Measurements from ENCODE around the gene ARL4D. TPM values are rescaled to one million over a fixed set of nuclear protein-coding genes. Genes with fewer than 3 reads are reported as not detected.
"Not testable (repeated sequence)": the region's sequence is repeated elsewhere in the genome, so short reads cannot be mapped to it uniquely, and the experiment has no call there.

The ARL4D gene
- polyA plus RNA-seq, 3 donors, result 8.4 to 10.7 (median 9.7) TPM

DNA sequence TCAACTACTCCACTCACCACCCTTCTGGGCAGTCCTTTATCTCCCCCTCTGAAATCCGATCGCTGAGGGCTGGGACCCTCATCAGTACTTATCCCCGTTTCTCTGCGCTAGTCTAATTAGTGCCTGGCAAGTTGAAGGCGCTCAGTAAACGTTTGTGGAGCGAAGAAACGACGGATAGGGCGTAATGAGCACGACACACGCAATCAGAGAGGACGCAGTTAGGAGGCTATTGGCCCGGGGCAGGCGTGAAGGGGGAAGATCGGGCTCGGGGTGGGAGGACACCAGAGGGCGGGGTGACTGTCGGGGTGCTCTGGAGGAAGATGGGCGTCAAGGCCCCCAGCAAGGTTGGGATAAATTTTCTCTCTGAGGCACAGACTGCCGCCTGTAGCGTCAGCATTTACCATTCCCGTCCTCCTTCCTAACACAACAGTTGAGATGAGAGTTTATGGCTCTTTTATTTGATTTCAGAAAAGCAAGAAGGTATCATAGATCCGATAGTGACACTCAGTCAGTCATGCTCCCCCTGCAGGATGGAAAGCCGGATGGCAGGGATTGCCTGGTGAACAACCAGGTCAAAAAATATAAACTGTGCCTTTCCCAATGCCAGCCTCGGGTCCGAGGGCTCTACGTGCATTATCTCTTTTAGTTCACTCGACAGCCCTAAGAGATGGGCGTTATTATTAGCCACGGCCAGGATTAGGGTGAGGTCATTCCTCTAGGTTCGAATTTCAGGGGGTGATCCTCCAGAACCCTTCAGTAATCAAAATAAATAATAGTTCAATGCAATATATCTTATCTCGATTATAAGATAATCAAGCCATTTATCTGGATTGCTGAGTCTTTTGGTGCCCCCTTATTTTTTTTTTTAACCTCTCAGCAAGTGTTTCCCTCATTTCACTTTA, 9.5 kb upstream of the ARL4D start:
- peak; percentile 80 for DNase-seq

DNA sequence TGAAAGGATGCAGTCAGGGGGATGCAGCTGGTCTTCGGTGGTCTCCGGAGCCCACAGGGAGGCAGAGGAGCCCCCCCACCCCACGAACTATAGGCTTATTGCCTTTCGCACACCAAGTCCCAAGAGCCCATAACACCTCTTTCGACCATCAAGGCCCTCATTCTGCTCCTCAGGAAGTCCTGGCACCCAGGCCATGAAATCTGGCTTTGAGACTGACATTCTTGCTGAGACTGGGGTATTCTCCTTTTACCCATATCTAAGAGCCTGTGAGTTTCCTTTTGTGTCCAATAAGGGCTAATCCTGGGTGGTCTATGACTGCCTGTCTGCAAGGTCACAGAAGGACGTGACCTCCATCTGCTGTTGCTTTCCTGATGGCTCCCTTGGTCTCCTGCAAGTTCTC, 6.4 kb upstream of the ARL4D start:
- DNase-seq, result no peak

DNA sequence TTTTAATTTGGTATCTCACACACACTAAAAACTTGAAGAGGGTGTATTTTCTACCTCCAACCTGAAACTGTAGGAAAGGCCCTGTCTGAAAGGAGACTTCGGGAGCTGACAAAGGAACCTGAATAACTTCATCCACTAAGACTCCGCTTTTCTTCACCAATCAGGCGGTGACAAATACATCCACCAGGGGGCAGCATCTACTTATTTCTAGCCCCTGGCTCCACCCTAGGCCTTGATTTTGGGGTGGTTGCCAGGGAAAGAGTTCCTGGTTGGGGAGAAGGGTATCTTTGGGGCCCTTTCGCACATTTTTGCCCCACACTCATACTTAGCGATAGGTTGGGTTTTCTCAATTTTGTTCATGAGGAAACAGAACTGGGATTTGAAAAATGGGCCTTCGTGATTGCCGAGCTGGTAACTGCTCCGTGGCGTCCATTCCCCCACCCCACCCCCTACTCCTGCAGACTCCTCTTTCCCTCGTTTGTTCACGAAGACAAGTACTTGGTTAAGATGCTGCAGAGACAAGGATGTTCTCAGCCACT, 4.8 kb upstream of the ARL4D start:
- DNase-seq, result peak; percentile 91

DNA sequence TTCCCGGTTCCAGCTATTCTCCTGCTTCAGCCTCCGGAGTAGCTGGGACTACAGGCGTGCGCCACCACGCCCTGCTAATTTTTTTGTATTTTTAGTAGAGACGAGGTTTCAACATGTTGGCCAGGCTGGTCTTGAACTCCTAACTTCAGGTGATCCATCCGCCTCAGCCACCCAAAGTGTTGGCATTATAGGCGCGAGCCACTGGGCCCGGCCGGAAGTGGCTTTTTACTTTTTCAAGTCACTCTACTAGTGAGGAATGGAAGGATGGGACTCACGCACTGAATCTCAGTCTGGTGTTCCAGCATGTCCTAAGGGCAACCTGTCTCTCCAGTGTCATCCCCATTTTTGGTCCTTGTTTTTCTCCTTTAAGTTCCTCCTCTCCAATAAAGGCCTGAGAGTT, 4.1 kb upstream of the ARL4D start:
- DNase-seq, result not testable (repeated sequence)

DNA sequence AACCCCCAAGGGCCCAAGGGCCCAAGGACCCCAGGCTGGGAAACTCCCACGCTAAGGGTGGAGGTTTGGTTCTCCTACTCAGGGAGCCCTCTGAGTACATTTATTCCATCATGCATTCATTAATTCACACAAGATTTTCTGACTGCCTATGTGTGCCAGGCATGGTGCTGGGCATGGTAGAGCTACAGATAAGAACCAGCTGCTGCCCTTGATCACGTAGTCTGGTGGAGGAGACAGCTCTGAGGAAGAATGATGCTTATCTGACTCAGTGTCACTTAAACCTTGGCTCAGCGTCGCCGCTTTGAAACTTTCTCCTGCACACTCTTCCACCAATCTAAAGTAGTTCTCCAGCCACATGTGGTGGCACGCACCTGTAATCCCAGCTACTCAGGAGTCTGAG, 3.6 kb upstream of the ARL4D start:
- DNase-seq, result no peak

DNA sequence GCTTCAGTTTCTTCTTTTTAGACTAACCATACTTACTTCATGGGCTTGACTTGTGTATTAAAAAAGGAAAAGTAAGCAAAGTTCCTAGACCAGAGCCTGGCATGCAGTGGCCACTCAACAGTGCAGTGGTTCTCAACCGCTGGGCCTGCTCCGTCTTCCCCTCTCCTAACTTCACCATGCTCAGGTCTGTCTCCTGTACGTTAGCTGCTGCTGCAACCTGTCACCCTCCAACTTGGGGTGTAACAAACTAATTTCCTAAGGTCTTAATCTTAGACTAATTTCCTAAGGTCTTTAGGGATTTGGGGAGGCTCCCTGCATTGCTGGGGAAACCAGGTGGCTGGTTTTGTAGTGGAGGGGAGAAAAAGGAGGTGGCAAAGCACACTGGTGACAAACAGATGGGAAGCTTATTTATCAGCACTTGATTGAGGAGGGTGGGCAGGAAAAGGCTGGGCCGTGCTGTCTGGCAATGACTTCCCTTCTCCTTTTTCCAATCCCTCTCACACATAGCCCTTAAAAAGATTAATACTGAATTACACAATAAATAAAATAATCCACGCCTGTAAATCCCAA, 2.2 kb upstream of the ARL4D start:
- DNase-seq, result no peak

DNA sequence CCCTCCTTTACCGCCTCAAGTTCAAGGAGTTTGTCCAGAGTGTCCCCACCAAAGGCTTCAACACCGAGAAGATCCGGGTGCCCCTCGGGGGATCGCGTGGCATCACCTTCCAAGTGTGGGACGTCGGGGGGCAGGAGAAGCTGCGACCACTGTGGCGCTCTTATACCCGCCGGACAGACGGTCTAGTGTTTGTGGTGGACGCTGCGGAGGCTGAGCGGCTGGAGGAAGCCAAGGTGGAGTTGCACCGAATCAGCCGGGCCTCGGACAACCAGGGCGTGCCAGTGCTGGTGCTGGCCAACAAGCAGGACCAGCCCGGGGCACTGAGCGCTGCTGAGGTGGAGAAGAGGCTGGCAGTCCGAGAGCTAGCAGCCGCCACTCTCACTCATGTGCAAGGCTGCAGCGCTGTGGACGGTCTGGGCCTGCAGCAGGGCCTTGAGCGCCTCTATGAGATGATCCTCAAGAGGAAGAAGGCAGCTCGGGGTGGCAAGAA, 1.1 kb downstream of the ARL4D start:
- no peak for DNase-seq

DNA sequence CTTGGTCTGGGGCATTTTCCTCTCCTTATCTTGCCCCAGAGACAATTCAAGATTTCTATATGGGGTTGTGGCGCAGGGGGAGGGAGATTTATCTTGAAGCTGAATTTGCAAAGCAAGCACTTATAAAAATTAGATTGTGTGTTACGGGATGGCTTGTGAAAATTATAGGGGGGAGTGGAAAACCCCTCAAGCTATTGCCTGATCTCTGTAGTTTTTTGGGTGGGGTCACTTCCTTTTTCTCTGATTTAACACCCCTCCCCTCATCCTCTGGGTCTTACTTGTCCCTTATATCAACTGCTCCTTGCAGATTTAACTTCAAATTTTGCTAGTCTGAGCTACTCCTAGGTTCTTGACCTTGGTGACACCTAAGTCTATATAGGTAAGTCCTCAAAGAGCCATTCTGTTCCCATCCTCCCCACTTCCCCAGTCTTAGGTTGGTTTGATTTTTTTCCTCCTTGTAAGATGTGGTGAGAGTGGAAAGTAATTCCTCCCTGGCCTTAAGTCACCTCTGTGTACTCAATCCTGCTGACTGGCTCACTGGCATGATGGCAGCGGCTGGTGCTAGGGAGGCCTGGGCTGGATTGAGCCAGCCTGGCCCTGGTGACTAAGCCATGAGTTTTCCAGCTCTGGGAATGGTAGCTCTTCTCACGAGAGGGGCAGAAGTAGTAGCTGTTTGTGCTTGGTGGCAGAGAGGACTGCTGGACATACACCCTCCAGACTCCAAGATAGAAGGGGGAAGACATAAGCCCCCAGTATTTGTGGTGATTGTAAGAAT, 2.3 kb downstream of the ARL4D start:
- DNase-seq, result no peak

DNA sequence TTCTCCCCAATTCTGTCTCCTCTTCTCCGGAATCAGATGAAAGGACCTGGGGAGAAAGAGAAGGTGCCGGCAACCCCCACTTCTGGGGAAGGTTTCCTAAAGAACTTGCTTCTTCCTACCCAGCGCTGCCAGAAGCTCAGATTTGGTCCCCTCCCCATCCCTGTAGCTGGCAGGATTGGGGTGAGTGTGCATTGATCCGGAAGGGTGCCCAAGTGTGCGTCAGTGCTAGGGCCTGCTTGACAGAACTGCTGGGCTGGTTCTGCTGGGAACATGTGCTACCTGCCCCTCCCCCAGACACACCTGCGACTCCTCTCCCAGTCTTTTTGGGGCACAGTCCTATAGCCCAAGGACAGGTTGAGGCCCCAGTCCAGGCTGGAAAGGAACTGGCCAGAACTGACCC, 3.3 kb downstream of the ARL4D start:
- no peak for DNase-seq

DNA sequence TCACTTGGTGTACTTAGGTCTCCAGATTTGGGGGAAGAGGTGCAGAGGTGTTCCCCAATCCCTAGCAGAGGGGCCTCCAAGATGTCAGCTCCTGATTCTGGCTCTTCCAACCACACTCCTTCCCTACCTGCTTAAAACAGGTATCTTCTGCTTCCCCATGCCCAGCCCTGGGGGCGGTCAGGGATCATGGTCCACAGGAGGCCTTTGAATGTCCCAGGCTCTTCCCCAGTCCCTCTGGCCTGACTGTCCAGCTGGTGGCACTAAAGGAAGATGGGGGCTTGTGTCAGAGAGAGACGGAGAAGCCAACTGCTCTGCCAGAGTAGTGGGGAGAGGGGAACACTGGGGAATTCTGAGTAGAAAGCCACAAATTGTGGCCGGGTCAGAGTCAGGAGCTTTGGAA, 3.8 kb downstream of the ARL4D start:
- no peak for DNase-seq

DNA sequence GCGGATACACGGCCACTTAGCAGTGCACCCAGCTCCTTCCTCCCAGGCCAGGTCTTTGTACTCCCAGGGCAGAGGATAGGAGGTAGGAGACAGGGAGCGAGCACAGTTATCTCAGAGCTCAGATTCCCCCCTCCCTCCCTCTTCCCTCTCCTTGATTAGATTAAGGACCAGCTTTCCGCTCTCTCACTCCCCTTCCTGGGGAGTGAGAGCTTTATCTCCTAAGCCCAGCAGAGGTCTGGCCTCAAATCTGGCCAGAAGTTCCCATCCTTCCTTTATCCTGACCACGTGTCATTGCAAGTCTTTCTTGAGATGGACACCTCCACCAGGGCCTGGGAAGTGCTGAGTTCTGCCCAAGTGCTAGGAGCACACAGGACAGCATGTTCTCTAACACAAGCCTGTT, 5.1 kb downstream of the ARL4D start:
- no peak for DNase-seq

DNA sequence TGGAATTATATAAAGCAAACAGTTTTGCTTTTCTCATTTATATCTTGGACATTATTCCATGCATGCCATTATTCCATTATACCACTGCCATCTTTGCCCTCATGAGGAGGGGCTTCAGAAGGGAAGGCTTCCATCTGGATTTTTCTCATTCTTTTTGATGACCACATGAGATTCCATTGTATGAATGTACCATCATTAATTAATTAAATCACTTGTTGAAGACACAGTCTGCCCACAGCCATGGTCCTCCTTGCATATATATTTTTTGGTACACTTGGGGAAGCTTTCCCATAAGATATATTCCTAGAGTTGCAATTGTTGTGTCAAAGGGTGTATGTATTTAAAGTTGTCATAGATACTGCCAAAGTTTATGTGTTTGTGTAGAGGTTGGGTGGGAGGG, 7.1 kb downstream of the ARL4D start:
- no peak for DNase-seq

DNA sequence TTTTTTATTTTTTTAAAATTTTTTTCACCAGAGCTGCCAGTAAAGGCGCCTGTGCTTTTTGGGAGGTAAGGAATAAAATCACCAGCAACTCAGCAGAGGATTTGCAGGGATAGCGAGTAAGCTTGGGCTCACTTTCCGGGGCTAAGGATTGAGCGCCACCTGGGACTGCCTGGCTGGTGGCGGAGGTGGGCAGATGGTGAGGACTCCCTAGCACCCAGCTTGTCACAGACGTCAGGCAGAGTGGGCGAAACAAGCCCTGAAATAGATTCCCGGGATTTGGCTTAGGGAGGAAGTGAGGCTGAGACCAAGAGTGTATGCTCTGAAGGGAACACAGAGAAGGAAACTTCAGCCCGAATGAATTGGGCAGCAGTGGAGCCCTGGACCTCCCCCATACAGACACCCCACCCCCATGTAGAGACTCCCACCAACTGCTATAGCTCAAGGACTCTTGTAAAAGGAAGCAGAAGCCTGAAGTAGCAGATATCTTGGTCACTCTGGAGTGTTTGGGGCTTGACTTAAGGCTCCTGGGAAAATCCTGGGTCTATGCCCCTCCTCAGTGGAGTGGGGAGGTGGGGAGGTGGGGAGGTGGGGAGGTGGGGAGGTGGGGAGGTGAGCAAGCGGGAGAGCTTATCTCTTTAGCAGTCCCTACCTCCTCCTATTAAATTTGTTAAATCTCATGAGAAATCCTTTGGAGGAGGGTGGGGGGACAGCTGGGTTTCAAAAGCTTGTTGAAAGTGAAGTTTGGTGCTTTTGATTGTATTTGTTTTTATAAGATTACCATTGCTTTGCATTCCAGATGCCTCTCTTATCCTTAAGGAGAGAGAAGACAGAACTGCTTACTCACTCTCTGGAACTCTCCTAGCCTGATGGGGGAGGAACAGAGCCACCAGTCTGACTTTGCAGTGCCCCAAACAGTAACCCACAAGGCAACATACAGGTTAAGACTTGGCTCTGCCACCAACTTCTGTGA, 8.2 kb downstream of the ARL4D start:
- no peak for DNase-seq

DNA sequence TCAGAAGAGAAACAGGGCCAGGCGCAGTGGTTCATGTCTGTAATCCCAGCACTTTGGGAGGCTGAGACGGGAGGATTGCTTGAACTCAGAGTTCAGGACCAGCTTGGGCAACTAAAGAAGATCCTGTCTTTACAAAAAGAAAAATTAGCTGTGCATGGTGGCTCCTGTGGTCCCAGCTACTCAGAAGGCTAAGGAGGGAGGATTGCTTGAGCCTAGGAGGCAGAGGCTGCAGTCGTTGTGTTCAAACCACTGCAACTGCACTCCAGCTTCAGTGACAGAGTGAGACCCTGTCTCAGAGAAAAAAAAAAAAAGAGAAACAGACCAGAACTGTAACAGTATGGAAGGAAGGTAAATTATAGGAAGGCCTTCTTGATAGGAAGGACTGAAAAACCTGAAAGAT, 10.3 kb downstream of the ARL4D start:
- no peak for DNase-seq

DNA sequence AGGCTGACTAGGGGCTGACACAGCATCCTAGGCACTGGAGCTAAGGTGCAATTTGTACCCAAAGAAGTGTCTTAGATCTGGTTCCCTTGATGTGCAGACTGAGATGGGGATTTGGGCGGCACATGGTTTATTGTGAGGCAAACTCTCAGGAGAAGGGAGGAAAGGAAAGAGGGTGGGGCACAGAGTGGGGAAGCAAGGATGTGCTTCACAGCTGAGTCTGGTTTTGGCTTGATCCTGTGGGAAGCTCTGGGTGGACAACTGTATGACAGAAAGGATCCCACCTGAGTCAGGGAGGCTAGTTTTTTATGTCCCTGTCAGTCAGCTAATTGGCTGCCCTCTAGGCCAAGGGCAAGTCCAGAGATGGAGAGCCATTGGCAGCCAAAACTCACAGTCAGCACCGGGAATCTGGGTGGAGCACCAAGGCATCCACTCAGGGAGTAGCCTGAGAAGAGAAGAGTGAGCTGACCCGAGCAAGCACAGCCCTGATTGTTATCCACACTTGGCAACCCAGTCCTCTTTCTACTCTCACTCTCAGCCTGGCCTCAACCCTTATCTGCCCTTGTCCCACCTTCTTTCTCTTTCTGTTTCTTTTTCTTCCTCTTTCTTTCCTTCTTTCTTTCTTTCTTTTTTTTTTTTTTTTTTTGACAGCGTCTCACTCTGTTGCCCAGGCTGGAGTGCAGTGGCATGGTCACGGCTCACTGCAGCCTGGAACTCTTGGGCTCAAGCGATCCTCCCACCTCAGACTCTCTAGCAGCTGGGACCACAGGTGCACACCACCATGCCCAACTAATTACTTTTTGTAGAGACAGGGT, 12.0 kb downstream of the ARL4D start:
- DNase-seq, result no peak

DNA sequence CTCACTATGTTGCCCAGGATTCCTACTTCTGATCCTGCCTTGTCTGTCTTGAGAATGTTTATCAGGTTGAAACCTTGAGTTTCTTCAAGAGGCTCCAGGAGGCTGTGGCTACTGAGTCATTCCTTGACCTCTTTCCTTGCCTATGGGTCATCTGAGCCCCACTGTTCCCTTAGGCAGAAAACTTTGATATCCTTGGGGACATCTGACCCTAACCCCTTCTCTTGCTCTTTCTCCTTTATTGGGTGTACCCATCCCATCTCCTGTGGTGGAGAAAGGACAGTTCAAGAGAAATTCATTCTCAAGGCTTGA, 12.5 kb downstream of the ARL4D start:
- DNase-seq, result no peak

DNA sequence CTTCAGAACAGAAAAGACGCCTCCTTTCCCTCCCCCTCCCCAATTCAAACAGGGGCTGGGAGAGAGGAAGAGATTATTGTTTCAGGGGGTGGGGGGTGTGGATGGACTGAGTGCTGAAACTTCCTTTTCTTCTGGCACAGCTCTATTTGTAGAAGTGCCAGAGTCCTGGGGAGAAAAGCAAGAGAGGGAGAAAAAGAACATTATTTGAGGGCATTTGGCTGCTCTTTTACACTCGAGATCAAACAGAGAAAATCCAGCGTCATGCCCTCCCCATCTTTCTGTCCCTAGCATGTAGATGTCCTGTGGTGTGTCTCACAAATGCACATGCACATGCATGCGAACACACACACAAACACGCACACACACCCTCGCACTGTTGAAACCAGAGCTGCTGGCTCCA, 13.0 kb downstream of the ARL4D start:
- no peak for DNase-seq

DNA sequence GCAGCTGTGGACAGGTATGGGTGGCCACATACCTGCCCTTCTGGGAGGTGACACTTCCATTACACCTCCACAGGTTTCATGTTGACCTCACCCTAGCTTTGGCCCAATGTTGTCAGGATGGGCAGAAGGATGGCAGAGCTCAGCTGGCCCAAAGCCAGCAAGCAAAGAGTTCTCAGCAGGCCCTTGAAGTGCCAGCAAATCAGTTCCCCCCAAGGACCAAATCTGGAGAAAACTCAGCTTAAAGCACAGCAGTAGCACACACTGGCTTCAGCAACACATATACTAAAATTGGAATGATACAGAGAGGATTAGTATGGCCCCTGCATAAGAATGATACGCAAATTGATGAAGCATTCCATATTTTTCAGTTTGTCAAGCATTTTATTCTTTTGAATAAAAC, 13.4 kb downstream of the ARL4D start:
- no peak for DNase-seq

DNA sequence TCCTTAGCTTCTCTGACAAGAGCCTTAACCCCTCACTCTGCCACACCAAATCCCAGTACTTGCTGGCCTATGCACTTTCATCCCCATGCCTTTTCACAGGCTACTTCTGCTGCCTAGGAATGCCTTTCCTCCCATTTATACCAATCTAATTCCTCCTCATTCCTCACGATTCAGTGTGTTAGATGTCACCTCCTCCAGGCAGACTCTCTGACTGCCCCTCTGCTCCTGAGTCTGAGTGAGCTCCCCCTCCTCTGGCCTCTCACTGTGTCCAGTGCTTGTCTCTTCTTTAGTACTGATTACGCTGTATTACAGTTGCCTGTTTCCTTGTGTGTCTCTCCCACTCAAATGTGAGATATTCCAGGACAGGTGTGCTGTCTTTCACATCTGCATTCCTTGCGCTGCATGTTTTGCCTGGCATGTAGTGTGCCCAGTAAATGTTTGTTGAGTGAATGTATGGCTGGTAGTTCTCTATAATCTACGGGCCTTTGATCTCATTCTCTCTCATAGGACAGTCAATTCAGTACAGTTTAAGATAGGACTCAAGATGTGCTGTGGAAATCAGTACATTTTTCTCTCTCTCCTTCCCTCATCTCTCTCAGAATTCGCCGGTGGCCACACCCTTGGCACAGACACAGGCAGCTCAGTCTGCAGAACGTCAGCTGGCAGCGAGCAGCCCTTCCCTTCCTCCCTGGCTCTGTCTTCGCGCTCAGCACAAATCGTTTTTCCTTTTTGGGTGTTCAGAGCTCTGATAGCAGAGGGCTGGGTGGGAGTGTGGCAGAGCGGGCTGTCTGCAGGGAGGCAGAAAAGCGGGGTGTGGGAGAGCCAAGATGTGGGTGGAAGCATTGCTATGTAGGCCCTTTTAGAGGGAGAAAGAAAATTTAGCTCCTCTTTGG, 18.5 kb downstream of the ARL4D start:
- DNase-seq, result no peak
